HPDE6-E6E7 (cell line): ENCODE results near the gene CACNA1D.
A peak's percentile ranks its signal among the peaks of the same experiment; 100 is the strongest.

Experiments
- DNase-seq: peaks from one replicate; pipeline ENCODE4 v3.0.0; 2011; ENCODE audit warnings: missing footprints; ENCODE audit errors: extremely low spot score

CACNA1D gene

GRCh38 chr3:53750253-53751210, 256.1 kb downstream of the CACNA1D start:
- no peak for DNase-seq

DNA sequence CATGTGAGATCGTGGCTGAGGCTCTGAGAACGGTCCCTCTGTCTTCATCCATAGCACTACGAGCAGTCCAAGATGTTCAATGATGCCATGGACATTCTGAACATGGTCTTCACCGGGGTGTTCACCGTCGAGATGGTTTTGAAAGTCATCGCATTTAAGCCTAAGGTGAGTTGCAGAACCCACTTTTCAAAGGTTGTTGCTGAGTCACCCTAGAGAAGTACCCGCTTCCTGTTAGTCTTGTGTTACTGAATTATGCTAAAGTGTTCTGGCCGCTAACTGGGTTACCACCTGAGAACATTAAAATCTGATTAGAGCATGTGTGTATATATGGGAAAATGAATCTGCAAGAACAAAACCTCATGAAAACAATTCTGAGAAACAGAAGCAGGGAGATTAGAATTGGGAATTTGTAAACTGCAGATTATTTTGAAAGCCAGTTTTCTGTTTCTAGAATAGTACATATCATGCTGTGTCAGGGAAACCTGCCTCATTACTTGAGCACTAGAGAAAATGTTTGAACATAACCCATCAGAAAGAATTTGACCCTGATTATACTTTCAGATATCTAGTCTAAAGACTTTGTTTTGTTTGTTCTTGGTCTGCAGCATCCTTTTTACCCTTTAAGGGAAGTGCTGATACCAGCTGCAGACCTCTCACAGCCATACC, 259.2 kb downstream of the CACNA1D start:
- DNase-seq: no peak

- no peak for DNase-seq
These were observed 259.9 kb downstream of the CACNA1D start for GRCh38 chr3:53754325-53754724.

- DNase-seq: no peak
These were observed 264.4 kb downstream of the CACNA1D start for GRCh38 chr3:53758846-53759245.

DNA sequence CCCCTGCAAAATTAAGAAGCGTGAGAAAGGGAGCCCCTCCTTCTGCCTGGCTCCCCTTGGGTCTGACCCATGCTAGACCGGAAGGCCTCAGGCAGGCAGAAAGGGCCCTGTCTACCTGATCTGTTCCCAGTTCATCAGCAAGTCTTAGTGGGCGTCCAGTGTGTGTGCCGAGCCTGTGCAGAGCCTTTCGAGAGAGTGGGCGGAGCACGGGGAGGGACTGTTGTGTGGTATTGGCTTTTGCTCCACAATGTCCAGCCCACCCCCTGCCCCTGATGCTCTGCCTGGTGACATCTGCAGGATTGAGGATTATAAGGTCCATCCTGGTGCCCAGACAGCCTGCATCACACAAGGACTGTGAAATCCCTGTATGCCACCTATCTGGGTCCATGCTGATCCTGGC, 268.9 kb downstream of the CACNA1D start:
- no peak for DNase-seq

GRCh38 chr3:53764026-53764775, 269.8 kb downstream of the CACNA1D start:
- DNase-seq: no peak

DNA sequence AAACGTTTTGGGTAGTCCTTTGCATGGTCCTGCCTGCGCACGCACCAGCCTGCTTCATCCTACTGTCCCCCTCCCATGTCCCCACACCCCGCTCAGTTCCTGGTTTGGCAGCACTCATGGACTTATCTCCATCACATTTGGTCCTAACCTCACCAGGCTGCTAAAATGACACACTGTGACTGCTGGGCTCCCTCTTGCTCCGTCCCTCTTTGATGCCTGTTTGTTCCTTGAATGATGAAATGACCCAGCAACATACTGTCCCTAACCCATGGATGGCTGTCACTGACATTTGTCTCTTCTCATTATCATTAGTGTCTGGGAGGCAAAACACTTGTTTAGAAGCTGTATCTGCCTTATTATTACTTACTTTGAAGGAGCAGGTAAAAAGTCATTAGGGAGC, 271.3 kb downstream of the CACNA1D start:
- no peak for DNase-seq

GRCh38 chr3:53766706-53767105, 272.3 kb downstream of the CACNA1D start:
- DNase-seq: no peak

- DNase-seq: no peak
These were observed 274.4 kb downstream of the CACNA1D start for GRCh38 chr3:53768478-53769459.

- DNase-seq: no peak
These were observed 278.2 kb downstream of the CACNA1D start for GRCh38 chr3:53772562-53772961.

GRCh38 chr3:53773021-53773436, 278.6 kb downstream of the CACNA1D start:
- no peak for DNase-seq

DNA sequence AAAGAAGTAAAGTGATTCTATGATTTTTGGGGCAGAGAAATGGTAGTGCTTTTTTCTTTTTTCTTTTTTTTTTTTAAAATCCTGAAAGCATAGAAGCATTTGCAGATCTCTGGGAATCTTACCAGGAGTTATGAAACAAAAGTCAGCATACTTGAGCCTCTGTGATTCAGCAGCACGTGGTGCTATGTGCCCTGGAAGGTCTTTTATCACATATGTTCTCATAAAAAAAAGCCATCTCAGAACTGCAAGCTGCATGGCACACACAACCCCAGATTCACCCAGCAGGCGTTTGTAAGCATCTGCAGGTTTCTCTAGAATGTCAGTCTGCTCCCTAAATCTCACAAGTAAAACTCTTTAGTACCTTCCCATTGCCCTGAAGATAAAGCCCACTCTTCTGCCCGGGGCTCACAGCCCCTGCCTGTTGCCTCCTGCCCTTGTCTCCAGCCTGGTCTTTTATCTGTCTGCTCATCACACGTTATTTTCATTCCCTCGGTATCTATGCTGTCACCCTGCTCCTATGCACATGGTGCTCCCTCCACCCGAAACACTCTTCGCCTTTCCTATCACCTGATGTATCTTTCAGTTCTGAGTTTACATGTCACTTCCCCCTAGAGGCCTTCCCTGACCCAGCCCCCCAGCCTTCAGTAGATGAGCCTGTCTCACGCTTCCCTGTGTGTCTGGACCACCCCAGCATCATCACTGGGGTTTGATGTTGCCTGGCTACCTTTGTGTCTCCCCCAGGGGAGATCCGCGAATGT, 279.4 kb downstream of the CACNA1D start:
- DNase-seq: no peak

DNA sequence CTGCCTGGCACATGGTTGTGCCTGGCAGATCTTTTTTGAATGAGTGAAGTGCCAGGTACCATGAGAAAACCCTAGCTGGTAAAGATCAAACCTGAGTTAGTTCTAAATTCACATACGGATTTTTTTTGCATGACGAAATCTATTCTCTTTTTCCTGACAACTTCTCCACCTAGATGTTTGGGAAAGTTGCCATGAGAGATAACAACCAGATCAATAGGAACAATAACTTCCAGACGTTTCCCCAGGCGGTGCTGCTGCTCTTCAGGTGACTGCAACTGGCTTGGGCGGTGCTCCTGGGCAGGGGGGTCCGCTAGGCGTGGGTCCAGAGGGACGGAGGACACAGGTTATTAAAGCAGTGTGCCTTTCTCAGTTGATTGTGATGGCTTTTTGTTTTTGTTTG, 280.0 kb downstream of the CACNA1D start:
- DNase-seq: no peak

DNA sequence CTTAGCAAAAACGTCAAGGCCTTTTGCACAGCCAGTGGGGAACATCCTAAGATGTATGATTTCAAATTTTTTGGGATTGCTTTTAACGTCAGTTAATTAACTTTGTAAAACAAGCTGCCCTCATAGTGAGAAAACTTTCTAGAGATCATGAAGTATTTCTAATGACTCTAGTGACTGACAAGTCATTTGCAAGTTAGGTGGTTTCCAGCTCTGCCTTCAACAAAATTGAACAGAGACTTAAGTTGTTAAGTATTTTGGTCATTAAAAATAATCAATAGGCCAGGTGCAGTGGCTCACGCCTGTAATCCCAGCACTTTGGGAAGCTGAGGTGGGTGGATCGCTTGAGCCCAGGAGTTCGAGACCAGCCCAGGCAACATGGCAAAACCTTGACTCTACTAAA, 280.6 kb downstream of the CACNA1D start:
- DNase-seq: no peak

DNA sequence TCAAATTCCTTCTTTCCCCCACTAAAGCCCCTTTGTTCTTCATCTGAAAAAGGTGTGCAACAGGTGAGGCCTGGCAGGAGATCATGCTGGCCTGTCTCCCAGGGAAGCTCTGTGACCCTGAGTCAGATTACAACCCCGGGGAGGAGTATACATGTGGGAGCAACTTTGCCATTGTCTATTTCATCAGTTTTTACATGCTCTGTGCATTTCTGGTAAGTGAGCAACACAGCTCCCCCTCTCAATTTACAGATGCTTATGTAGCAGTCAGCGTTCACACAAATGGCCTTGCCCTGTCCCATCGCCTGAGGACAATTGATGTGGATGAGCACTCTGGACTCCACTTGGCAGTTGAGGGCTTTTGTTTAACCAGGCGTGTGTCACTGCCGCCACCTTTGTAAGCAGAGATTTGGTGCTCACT, 281.4 kb downstream of the CACNA1D start:
- peak; percentile 8 for DNase-seq

- DNase-seq: no peak
These were observed 282.2 kb downstream of the CACNA1D start for GRCh38 chr3:53776494-53777101.

DNA sequence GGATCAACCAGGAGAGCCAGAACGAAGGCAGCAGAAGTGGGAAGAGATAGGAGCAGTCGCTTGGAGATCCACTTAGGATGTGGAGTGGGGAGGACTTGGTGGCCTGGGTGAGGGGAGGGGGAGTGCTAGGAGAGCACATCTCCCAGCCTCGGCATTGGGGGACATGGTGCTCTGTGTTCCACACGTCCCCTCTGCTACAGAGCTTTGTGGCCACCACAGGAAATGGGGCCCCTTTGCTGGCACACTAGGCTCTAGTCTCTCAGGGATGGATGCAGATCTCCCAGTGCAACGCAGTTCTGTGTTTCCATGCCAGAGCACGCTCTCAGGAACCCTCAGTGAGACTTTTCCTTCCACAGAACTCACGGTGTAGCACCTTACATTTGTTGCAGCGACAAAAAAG, 283.1 kb downstream of the CACNA1D start:
- DNase-seq: no peak

- DNase-seq: no peak
These were observed 283.7 kb downstream of the CACNA1D start for GRCh38 chr3:53778153-53778552.

- DNase-seq: no peak
These were observed 285.8 kb downstream of the CACNA1D start for GRCh38 chr3:53780171-53780570.

GRCh38 chr3:53780806-53781205, 286.4 kb downstream of the CACNA1D start:
- no peak for DNase-seq
